ENCODE measurements around the gene CNN2.
A peak's percentile ranks its signal among the peaks of the same experiment; 100 is the strongest.

DNA sequence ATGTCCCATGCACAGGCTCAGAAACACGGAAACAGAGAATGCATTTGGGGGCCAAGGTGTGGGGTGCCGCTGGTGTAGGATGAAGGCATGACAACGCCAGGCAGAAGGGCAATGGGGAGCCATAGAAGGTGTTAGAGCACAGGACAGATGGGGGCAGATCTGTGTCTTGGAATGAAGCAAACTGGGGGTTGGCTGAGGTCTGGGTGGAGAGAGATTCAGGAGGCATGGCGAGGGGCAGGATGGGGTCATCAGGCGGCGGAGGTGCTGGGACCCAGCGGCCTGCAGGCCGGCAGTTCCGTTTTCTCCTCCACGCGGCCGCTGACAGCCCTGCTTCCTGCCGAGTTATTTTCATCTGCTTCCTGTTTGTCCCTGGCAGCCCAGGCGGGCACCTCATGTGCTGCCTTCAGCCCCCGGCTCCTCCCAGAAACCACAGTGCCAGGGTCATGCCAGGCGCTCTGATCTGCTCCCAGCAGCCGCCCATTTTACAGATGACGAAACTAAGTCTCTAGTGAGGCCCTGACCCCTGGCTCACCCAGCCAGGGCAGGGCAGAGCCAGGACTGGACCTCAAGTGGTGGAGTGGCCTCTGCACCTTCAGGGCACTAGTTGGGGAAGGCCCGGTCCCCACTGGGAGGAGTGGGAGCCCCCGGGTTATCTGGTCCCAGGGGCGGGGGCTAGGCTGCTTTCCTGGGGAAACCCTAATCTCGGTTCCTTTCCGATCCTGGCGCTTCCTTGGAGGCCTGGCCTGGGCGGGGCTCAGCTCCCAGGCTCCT, 42.8 kb downstream of the CNN2 start:
- TF ChIP-seq, protein P1, sequence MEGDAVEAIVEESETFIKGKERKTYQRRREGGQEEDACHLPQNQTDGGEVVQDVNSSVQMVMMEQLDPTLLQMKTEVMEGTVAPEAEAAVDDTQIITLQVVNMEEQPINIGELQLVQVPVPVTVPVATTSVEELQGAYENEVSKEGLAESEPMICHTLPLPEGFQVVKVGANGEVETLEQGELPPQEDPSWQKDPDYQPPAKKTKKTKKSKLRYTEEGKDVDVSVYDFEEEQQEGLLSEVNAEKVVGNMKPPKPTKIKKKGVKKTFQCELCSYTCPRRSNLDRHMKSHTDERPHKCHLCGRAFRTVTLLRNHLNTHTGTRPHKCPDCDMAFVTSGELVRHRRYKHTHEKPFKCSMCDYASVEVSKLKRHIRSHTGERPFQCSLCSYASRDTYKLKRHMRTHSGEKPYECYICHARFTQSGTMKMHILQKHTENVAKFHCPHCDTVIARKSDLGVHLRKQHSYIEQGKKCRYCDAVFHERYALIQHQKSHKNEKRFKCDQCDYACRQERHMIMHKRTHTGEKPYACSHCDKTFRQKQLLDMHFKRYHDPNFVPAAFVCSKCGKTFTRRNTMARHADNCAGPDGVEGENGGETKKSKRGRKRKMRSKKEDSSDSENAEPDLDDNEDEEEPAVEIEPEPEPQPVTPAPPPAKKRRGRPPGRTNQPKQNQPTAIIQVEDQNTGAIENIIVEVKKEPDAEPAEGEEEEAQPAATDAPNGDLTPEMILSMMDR (IDR thresholded peaks at IDR 0.05; ENCODE audit: low read length) = peak; percentile 15; the same call in 1 of the 2 replicates
- TF ChIP-seq EZH2 (optimal IDR thresholded peaks at IDR 0.05; ENCODE audit: low read depth, low read length) (no peak), EZH2phosphoT487 (IDR thresholded peaks at IDR 0.05; ENCODE audit: low read length) (no peak)

All from MM.1S (cell line).